Esophagus muscularis mucosa (tissue), 3 donors: ENCODE data around the gene TUBB8.

Experiments
- POLR2A ChIP-seq: fragments of 450-650 bp; IDR thresholded peaks from one replicate; pipeline ENCODE4 v1.6.1; 2017; ENCODE audit warnings: antibody characterized with exemption, moderate library complexity, mild to moderate bottlenecking, low read depth
- POLR2AphosphoS5 ChIP-seq, 2 donors: sonication (generic); formaldehyde crosslinking; IDR thresholded peaks; one replicate each; pipeline ENCODE4 v1.6.1; 2017; ENCODE audit warnings: antibody characterized with exemption in 2 of 2
- TF ChIP-seq, protein P1 (sequence below), 3 experiments: fragments of 200-600 bp in 2 of 3; fragments of 450-650 bp in 1 of 3; sonication (generic) in 2 of 3; IDR thresholded peaks; one replicate each; pipeline ENCODE4 v1.5.1; 2017 to 2019; ENCODE audit warnings: antibody characterized with exemption in 3 of 3, mild to moderate bottlenecking in 2 of 3, moderate library complexity in 1 of 3

DNA sequence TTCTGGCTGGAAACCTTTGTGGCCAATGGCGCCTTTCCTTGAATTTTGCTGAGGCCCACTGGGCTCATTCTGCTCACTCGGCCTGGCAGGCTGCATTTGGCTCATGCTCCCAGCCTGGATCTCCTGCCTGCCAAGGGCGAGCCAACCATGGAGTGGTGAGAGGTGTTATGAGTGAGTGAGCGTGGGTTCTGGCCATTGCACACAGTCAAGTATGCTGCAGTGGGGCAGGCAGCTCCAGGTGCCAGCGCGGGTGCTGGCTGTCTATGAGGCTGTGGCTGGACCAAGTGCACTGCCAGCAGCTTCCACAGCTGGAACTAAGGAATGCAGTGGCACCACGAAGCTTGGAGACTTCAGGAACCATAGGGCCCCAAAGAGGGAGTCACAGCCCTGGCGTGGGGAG is 42.2 kb upstream of the TUBB8 start:
- TF ChIP-seq, protein P1, sequence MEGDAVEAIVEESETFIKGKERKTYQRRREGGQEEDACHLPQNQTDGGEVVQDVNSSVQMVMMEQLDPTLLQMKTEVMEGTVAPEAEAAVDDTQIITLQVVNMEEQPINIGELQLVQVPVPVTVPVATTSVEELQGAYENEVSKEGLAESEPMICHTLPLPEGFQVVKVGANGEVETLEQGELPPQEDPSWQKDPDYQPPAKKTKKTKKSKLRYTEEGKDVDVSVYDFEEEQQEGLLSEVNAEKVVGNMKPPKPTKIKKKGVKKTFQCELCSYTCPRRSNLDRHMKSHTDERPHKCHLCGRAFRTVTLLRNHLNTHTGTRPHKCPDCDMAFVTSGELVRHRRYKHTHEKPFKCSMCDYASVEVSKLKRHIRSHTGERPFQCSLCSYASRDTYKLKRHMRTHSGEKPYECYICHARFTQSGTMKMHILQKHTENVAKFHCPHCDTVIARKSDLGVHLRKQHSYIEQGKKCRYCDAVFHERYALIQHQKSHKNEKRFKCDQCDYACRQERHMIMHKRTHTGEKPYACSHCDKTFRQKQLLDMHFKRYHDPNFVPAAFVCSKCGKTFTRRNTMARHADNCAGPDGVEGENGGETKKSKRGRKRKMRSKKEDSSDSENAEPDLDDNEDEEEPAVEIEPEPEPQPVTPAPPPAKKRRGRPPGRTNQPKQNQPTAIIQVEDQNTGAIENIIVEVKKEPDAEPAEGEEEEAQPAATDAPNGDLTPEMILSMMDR (IDR thresholded peaks at IDR 0.05) = no peak
- no peak for TF ChIP-seq POLR2A
- no peak for TF ChIP-seq POLR2AphosphoS5 (IDR thresholded peaks at IDR 0.05)
